Measurements from ENCODE around the gene RAB3GAP1. TPM values are rescaled to one million over a fixed set of nuclear protein-coding genes. Genes with fewer than 3 reads are reported as not detected.

The RAB3GAP1 gene
- total RNA-seq, 1 experiment from 2014 or later, result 36.8 TPM

- no peaks in the 10 kb centered on the region for H3F3A ChIP-seq (ENCODE audit: insufficient read depth, low read depth)
- POLR2A ChIA-PET (ENCODE audit: unreplicated experiment), result no interaction called here
- H3K79me2 ChIP-seq (ENCODE audit: low read depth), result no peaks in the 10 kb centered on the region
- H3K9me2 ChIP-seq (ENCODE audit: insufficient read depth), result no peaks in the 10 kb centered on the region
- DNase-seq, result no peak
- H2AFZ ChIP-seq, result no peak overlapping the region
- no peak overlapping the region for H3K27ac ChIP-seq
- CTCF ChIA-PET, result no interaction called here
- H3K36me3 ChIP-seq (ENCODE audit: low read depth), result peaks cover 14% of the 10 kb centered on the region
- H4K20me1 ChIP-seq (ENCODE audit: insufficient read depth), result peaks cover 4% of the 10 kb centered on the region; the same call in 1 of the 2 replicates
- TF ChIP-seq, protein P1, sequence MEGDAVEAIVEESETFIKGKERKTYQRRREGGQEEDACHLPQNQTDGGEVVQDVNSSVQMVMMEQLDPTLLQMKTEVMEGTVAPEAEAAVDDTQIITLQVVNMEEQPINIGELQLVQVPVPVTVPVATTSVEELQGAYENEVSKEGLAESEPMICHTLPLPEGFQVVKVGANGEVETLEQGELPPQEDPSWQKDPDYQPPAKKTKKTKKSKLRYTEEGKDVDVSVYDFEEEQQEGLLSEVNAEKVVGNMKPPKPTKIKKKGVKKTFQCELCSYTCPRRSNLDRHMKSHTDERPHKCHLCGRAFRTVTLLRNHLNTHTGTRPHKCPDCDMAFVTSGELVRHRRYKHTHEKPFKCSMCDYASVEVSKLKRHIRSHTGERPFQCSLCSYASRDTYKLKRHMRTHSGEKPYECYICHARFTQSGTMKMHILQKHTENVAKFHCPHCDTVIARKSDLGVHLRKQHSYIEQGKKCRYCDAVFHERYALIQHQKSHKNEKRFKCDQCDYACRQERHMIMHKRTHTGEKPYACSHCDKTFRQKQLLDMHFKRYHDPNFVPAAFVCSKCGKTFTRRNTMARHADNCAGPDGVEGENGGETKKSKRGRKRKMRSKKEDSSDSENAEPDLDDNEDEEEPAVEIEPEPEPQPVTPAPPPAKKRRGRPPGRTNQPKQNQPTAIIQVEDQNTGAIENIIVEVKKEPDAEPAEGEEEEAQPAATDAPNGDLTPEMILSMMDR (conservative IDR thresholded peaks at IDR 0.05), result no peak
- TF ChIP-seq EZH2 (IDR thresholded peaks at IDR 0.05; ENCODE audit: low read depth), result no peak
- no peaks in the 10 kb centered on the region for H3K27me3 ChIP-seq (ENCODE audit: insufficient read depth, low read depth)
- no TSS peak for BruUV-seq (replicated peaks)
- no peak overlapping the region for H3K4me2 ChIP-seq
- no peaks in the 10 kb centered on the region for H3K9me3 ChIP-seq (ENCODE audit: insufficient read depth, low read depth)
- intact Hi-C loops (cut with micrococcal nuclease; ENCODE audit: unreplicated experiment), result no loop called here
- no peak overlapping the region for H3K4me3 ChIP-seq
- H3K4me1 ChIP-seq (replicated peaks; ENCODE audit: insufficient read depth), result no peaks in the 10 kb centered on the region
Observed at GRCh38 chr2:135095591-135095990, 43.5 kb downstream of the RAB3GAP1 start.

DNA sequence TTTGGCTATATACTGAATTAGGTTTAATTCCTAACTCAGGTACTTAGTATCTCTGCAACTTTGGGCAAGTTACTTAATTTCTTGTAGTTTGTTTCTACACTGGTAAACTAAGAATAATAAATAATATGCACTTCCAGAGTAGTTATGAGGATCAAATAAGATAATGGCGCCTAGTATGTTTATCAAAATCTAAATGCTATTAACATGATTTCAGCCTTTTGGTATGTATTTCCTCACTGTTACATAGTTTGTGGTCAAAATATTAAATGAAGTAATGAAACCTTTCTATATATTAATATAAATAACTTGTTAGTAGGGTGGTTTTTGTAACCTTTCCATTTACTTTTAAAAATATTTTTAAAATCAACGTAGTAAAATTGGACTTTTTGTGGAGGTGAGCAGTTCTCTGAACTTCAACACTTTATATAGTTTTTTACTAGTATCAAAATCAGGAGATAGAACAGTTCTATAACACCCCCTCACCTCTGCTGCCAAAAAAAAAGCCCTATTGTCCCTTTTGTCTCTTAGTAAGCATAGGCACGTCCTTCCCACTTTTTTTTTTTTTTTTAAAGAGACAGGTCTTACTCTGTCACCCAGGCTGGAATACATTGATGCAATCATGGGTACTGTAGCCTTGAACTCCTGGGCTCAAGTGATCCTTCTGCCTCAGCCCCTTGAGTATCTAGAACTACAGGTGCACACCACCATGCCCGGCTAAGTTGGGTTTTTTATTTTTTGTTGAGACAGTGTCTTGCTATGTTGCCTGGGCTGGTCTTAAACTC lies 44.8 kb downstream of the RAB3GAP1 start:
- Histone ChIP-seq H3K27ac (no peak overlapping the region), H3K27me3 (ENCODE audit: insufficient read depth, low read depth) (no peaks in the 10 kb centered on the region), H4K20me1 (ENCODE audit: insufficient read depth) (peaks cover 3% of the 10 kb centered on the region; the same call in 1 of the 2 replicates), H3F3A (ENCODE audit: insufficient read depth, low read depth) (no peaks in the 10 kb centered on the region), H3K4me3 (no peak overlapping the region), H3K4me2 (no peak overlapping the region), H3K9me3 (ENCODE audit: insufficient read depth, low read depth) (no peaks in the 10 kb centered on the region), H3K9me2 (ENCODE audit: insufficient read depth) (no peaks in the 10 kb centered on the region), H3K36me3 (ENCODE audit: low read depth) (peaks cover 14% of the 10 kb centered on the region), H3K79me2 (ENCODE audit: low read depth) (no peaks in the 10 kb centered on the region), H2AFZ (no peak overlapping the region), H3K4me1 (replicated peaks; ENCODE audit: insufficient read depth) (no peaks in the 10 kb centered on the region)
- POLR2A ChIA-PET (ENCODE audit: unreplicated experiment), result no interaction called here
- no TSS peak for BruUV-seq (replicated peaks)
- TF ChIP-seq, protein P1 (conservative IDR thresholded peaks at IDR 0.05), result no peak
- no peak for TF ChIP-seq EZH2 (IDR thresholded peaks at IDR 0.05; ENCODE audit: low read depth)
- intact Hi-C loops (cut with micrococcal nuclease; ENCODE audit: unreplicated experiment), result no loop called here
- no peak for DNase-seq
- CTCF ChIA-PET, result no interaction called here

- Histone ChIP-seq H3K9me2 (ENCODE audit: insufficient read depth) (no peaks in the 10 kb centered on the region), H3K36me3 (ENCODE audit: low read depth) (peaks cover 14% of the 10 kb centered on the region), H2AFZ (no peak overlapping the region), H3K79me2 (ENCODE audit: low read depth) (no peaks in the 10 kb centered on the region), H3K4me1 (replicated peaks; ENCODE audit: insufficient read depth) (no peaks in the 10 kb centered on the region), H3K27ac (no peak overlapping the region), H3K4me3 (no peak overlapping the region), H3K4me2 (no peak overlapping the region), H4K20me1 (ENCODE audit: insufficient read depth) (no peaks in the 10 kb centered on the region; the same call in 1 of the 2 replicates), H3K27me3 (ENCODE audit: insufficient read depth, low read depth) (no peaks in the 10 kb centered on the region), H3K9me3 (ENCODE audit: insufficient read depth, low read depth) (0 out of 2 replicates have a peak, but pooled peaks cover 2% of the 10 kb centered on the region), H3F3A (ENCODE audit: insufficient read depth, low read depth) (no peaks in the 10 kb centered on the region)
- intact Hi-C loops (cut with micrococcal nuclease; ENCODE audit: unreplicated experiment), result no loop called here
- CTCF ChIA-PET, result no interaction called here
- POLR2A ChIA-PET (ENCODE audit: unreplicated experiment), result no interaction called here
- no TSS peak for BruUV-seq (replicated peaks)
- no peak for DNase-seq
- TF ChIP-seq, protein P1 (conservative IDR thresholded peaks at IDR 0.05), result no peak
- no peak for TF ChIP-seq EZH2 (IDR thresholded peaks at IDR 0.05; ENCODE audit: low read depth)
Observed at GRCh38 chr2:135097532-135098231, 45.6 kb downstream of the RAB3GAP1 start.
